Bronchial epithelial cell (primary cell): ENCODE measurements around the gene PPIL1. TPM values are rescaled to one million over a fixed set of nuclear protein-coding genes. Genes with fewer than 3 reads are reported as not detected.

ENCODE experiments used
- DNase-seq: peaks from one replicate; pipeline ENCODE4 v3.0.0-alpha.2; 2010; ENCODE audit warnings: low read depth
- FAIRE-seq: peaks from 2 replicates; lab custom pipeline; 2011; peaks lifted over from hg19 to GRCh38; lab: Jason Lieb, UNC
- H3K27me3 ChIP-seq: 2 replicates; pipeline ENCODE4 v1.5.1; 2011; ENCODE audit warnings: low read length; ENCODE audit not compliant: control insufficient read depth, insufficient read depth
- H3K36me3 ChIP-seq: 2 replicates; pipeline ENCODE4 v1.5.1; 2011; ENCODE audit warnings: low read length; ENCODE audit not compliant: control insufficient read depth, insufficient read depth
- H3K4me3 ChIP-seq: 2 replicates; pipeline ENCODE4 v1.5.1; 2011; ENCODE audit warnings: mild to moderate bottlenecking, low read depth, low read length, control low read depth
- total RNA-seq: library from RNA; depleted of rRNA; stranded (reverse); fragments of >200 nt; gene quantifications from 2 replicates; pipeline ENCODE4 v1.2.1, GENCODE V29; 2014
- TF ChIP-seq, protein P1 (sequence below): IDR thresholded peaks from 2 replicates; pipeline ENCODE4 v1.5.1; 2011; ENCODE audit warnings: mild to moderate bottlenecking, moderate library complexity, low read length, control low read depth, inconsistent platforms; ENCODE audit not compliant: insufficient read depth, severe bottlenecking

The PPIL1 gene
- total RNA-seq, 1 donor from 2014 or later, result 34.8 TPM

DNA sequence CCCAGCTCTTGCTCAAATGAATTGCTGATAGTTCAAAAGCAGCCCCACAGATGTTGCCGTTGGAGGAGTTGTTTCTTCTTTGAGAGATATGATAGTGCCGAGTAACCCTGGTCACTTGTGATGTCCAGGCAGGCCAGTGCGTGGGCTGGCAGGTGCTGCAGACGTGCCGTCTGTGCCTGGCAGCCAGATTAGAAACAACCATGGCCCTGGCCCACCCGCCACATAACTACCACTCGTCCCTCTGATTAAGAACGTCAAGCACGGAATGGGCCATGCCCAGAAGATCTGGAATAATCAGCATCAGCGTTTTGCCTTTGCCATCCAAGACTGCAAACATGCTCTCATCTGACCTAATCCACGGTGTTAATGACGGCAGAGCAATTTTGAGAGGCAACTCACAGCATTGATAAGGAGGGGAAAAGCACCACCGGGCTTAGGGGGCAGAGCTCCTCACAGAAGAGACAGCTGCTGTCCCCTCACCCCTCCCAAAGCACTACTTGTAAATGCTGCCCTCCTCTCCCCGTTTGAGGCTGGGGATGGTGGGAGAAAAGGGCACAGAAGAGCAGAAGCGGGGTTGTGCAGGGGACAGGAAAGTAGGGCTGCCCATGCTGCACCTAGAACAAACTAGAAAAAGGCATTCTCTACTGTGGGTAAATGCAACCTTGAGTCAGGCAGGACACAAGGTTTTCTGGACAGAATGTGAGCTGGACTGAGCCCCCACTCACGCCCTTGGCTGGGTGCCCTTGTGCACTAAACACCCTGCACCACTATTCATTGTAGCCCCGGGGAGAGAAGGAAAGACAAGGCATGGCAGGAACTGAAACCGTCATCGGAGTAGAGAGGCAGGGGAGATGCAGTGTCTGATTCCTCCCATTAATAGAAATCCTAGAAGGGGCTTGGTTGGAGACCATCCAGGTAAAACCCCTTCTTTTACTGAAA lies 30.1 kb downstream of the PPIL1 start:
- TF ChIP-seq, protein P1, sequence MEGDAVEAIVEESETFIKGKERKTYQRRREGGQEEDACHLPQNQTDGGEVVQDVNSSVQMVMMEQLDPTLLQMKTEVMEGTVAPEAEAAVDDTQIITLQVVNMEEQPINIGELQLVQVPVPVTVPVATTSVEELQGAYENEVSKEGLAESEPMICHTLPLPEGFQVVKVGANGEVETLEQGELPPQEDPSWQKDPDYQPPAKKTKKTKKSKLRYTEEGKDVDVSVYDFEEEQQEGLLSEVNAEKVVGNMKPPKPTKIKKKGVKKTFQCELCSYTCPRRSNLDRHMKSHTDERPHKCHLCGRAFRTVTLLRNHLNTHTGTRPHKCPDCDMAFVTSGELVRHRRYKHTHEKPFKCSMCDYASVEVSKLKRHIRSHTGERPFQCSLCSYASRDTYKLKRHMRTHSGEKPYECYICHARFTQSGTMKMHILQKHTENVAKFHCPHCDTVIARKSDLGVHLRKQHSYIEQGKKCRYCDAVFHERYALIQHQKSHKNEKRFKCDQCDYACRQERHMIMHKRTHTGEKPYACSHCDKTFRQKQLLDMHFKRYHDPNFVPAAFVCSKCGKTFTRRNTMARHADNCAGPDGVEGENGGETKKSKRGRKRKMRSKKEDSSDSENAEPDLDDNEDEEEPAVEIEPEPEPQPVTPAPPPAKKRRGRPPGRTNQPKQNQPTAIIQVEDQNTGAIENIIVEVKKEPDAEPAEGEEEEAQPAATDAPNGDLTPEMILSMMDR, result no peak
- no peak overlapping the region for H3K4me3 ChIP-seq
- FAIRE-seq (no peak), DNase-seq (no peak)
- H3K36me3 ChIP-seq, result no peaks in the 10 kb centered on the region
- peaks cover 6% of the 10 kb centered on the region for H3K27me3 ChIP-seq

DNA sequence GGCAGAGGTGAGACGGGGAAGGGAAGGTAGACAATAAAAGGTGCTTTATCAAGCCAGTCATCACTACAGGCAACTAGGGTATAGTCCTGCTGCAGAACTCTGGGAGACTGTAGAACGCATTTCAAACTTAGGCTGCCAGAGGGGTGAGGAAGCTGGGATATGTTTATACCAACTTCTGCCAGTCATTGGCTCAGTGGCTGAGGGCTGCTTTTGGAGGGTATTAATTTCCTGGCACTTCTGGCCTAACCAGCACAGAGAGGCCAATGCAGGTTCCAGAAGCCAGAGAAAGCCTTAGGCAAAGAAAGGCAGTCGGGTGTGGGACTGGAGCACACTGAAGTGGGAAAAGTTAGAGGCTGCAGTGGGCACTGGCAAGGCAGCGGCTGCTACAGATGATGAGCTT lies 31.4 kb downstream of the PPIL1 start:
- H3K27me3 ChIP-seq, result peaks cover 15% of the 10 kb centered on the region
- H3K36me3 ChIP-seq, result no peaks in the 10 kb centered on the region
- TF ChIP-seq, protein P1, result no peak
- DNase-seq, result no peak
- H3K4me3 ChIP-seq, result no peak overlapping the region
- no peak for FAIRE-seq

DNA sequence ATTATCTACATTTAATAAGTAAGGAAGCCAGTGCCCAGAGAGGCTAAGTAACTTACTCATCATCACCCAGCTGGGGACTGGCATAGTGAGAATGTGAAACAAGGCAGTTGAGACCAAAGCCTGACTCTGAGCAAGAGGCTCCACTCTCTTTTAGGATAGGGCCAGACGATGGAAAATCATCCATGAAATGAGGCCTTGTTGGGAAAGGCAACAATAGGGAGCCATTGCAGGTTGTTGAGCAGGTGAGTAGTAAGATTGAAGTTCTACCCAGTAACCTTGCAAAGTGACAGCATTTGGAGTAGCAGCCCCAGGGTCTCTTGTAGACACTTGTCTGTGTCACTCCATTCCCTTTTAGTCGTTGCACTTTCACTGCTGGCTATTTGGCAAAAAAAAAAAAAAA lies 32.8 kb downstream of the PPIL1 start:
- no peak for FAIRE-seq

DNA sequence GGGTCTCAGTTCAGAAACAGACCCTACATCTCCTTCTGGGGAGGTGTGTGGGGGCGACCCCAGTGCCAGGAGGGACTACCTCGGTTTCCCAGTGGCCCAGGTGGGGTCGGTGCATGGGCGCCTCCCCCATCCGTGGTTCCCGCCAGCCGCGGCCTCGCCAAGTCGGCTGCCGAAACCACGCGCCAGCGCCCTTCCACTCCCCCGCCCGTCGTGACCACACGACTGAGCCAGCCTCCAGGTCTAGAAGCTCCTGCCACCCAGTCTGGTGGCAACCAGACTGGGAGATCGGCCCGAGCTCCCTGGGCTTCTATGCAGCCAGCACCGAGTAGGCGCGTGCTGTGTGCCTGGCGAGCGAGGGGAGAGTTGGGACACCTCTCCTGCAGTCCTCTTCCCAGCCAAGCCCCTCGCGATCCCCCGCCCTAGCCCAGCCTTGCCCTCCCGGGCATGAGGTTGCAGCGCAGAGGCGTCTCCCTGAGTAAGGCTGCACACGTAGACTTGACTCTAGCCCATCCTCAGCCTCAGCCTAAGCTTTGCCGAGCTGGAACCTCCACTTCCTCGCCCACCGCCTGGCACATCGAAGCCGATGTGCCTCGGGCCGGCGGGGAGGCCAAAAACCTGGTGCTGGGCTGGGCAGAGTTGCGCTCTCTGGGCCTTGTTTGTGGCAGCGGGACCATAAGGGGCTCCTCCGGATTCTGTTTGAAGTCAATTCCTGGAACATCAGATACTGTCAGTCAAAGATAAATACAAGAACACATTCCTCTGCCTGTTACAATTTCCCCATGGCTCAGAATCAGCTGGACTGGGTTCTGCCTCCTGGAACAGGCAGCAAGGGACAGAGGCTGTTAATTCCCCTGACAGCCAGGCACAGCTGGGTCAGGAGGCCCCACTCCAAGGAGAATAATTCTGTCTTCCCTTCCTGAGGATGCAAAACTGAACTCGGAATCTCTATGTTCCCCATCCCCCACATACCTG lies 33.9 kb downstream of the PPIL1 start:
- TF ChIP-seq, protein P1, result no peak
- no peak for DNase-seq
- H3K36me3 ChIP-seq, result no peaks in the 10 kb centered on the region
- peak overlapping the region; percentile 28 for H3K4me3 ChIP-seq
- peaks cover 23% of the 10 kb centered on the region for H3K27me3 ChIP-seq
- no peak for FAIRE-seq

More for the DNA sequence above, 32.8 kb downstream of the PPIL1 start:
- TF ChIP-seq, protein P1, result no peak
- Histone ChIP-seq H3K4me3 (no peak overlapping the region), H3K36me3 (no peaks in the 10 kb centered on the region), H3K27me3 (peaks cover 23% of the 10 kb centered on the region)
- DNase-seq, result no peak

DNA sequence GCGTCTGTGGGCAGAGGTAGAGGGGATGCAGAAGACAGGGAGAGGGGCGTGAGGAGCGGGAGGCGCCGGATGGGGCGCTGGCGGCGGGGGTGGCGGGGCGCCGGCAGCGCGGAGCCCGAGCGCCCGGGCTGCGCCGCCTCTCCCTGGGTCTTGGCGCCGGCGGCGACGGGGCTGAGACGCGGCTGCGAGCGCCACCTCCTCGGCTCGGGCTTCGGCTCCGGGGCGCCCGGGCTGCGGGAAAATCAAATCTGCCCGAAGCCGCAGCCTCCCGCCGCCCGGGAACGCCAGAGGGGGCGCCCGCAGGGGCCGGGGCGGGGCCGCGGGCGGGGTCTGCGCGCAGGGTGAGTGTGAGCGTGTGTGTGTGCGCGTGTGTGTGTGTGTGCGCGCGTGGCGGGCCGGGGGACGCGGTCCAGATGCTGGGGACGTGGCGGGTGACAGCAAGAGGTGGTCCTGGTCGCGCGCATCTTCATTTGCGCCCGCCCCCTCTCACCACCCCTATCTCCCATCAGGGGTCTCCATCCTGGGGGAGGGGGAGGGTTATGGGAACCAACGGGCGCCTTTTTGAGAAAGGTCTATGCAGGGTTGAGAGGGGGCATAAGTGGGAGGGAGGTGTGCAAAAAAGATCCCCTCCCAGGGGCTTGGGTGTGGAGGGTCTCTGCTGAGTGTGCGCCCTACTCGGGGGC lies 34.7 kb downstream of the PPIL1 start:
- H3K36me3 ChIP-seq, result no peaks in the 10 kb centered on the region
- TF ChIP-seq, protein P1, result no peak
- H3K27me3 ChIP-seq, result peaks cover 24% of the 10 kb centered on the region
- H3K4me3 ChIP-seq, result peak overlapping the region; percentile 28
- DNase-seq (no peak), FAIRE-seq (no peak)
